ENCODE results near the gene LAD1. TPM values are rescaled to one million over a fixed set of nuclear protein-coding genes. Genes with fewer than 3 reads are reported as not detected.

The LAD1 gene
- total and polyA plus RNA-seq, 9 of the 15 experiments (the other 6 are each of a cell fraction or from before 2014, with no cell fraction given), result 0.31 TPM; not detected in 8

GRCh38 chr1:201395936-201396335, 3.2 kb downstream of the LAD1 start (continued):
- TF ChIP-seq ESRRB (CRISPR knock-in tag; IDR thresholded peaks at IDR 0.05; ENCODE audit: borderline replicate concordance) (no peak), ZNF263 (CRISPR knock-in tag; IDR thresholded peaks at IDR 0.05; ENCODE audit: borderline replicate concordance) (no peak), ZBTB8A (IDR thresholded peaks at IDR 0.05; ENCODE audit: partially characterized antibody) (no peak), ZNF41 (CRISPR knock-in tag; conservative IDR thresholded peaks at IDR 0.05) (no peak), KAT7 (CRISPR knock-in tag; IDR thresholded peaks at IDR 0.05; ENCODE audit: borderline replicate concordance) (no peak), ZFX (CRISPR knock-in tag; IDR thresholded peaks at IDR 0.05) (no peak)

- Histone ChIP-seq H3K4me3 (no peak overlapping the region), H3K4me1 (replicated peaks in 1 of 2; ENCODE audit: control insufficient read depth in 2 of 2, insufficient read depth in 2 of 2, low read length in 2 of 2) (peaks cover 0 to 8% of the 10 kb centered on the region in 2 experiments; a peak in 1 of 5 replicates), H3K27me3 (ENCODE audit: control insufficient read depth in 2 of 2, insufficient read depth in 2 of 2, low read length in 2 of 2) (peaks cover 33 to 88% of the 10 kb centered on the region in 2 experiments), H3K9me1 (ENCODE audit: control insufficient read depth, insufficient read depth, low read length) (no peaks in the 10 kb centered on the region), H3K9ac (ENCODE audit: insufficient read depth in 1 of 2, low read depth in 2 of 2, low read length in 2 of 2) (no peak overlapping the region), H3K79me2 (ENCODE audit: control insufficient read depth, insufficient read depth, low read length) (no peaks in the 10 kb centered on the region), H3K27ac (ENCODE audit: extremely low read depth, low read depth, low read length) (no peak overlapping the region), H3K9me3 (replicated peaks; ENCODE audit: control insufficient read depth, insufficient read depth, low read depth, low read length) (no peaks in the 10 kb centered on the region), H4K20me1 (replicated peaks; ENCODE audit: control insufficient read depth, insufficient read depth, low read length) (no peaks in the 10 kb centered on the region; the same call in 1 of the 2 replicates), H3K4me2 (ENCODE audit: insufficient read depth, low read length) (no peak overlapping the region), H3K36me3 (ENCODE audit: control insufficient read depth, insufficient read depth, low read length) (no peaks in the 10 kb centered on the region), H2AFZ (ENCODE audit: low read depth, low read length) (no peak overlapping the region)
- no peak for DNase-seq (ENCODE audit: extremely low read depth in 1 of 4, low spot score in 3 of 4)
- no peak for TF ChIP-seq ZBTB40 (IDR thresholded peaks at IDR 0.05)
- no peak for TF ChIP-seq ZBTB40 (CRISPR knock-in tag; IDR thresholded peaks at IDR 0.05)
- ChIA-PET CTCF (ENCODE audit: low intra/inter-chr PET ratio) (no interaction called here), POLR2A (interaction anchor here (0.9 kb wide), 1 partner anchor 19 kb away, joined by 3 read pairs; no protein-coding TSS in a partner anchor)
- intact Hi-C loops (cut with micrococcal nuclease), result no loop called here
- BruUV-seq (replicated peaks), result no TSS peak
- in situ Hi-C loops (cut with MboI), result no loop called here
- no peak for ATAC-seq
- 0% methylated on average over 3 of the region's 3 CpGs for WGBS (ENCODE audit: insufficient coverage, low coverage, missing lambda C conversion rate)
- no peak for FAIRE-seq
These were observed 4.5 kb downstream of the LAD1 start for GRCh38 chr1:201394591-201394990.

Data from K562 (cell line).